KMS-11 (cell line): ENCODE results near the gene POP4.

Source experiments
- H2AFZ ChIP-seq: fragments of 200-600 bp; sonication (generic); 2 replicates; pipeline ENCODE4 v1.6.1; 2016; ENCODE audit warnings: antibody characterized with exemption, mixed run types, low read depth
- H3K27ac ChIP-seq: fragments of 200-600 bp; sonication (generic); 2 replicates; pipeline ENCODE4 v1.6.1; 2016; ENCODE audit warnings: mild to moderate bottlenecking, mixed run types
- H3K27me3 ChIP-seq: fragments of 200-600 bp; sonication (generic); 2 replicates; pipeline ENCODE4 v1.6.1; 2017; ENCODE audit warnings: mild to moderate bottlenecking, low read depth, mixed run types, moderate library complexity; ENCODE audit not compliant: insufficient read depth
- H3K36me3 ChIP-seq: fragments of 200-600 bp; sonication (generic); 2 replicates; pipeline ENCODE4 v1.6.1; 2017; ENCODE audit warnings: mild to moderate bottlenecking, mixed run types; ENCODE audit not compliant: insufficient read depth
- H3K4me1 ChIP-seq: fragments of 200-600 bp; sonication (generic); 2 replicates; pipeline ENCODE4 v1.6.1; 2016; ENCODE audit warnings: mild to moderate bottlenecking, low read depth, mixed run types; ENCODE audit not compliant: poor library complexity, severe bottlenecking
- H3K4me2 ChIP-seq: fragments of 200-600 bp; sonication (generic); 2 replicates; pipeline ENCODE4 v1.7.0; 2016; ENCODE audit warnings: mild to moderate bottlenecking, mixed run types
- H3K4me3 ChIP-seq: fragments of 200-600 bp; sonication (generic); IDR thresholded peaks from 2 replicates; pipeline ENCODE4 v1.6.1; 2017; ENCODE audit warnings: low read depth, low read length, mixed read lengths; ENCODE audit not compliant: insufficient read depth
- H3K79me2 ChIP-seq: fragments of 200-600 bp; sonication (generic); 2 replicates; pipeline ENCODE4 v1.6.1; 2016; ENCODE audit warnings: low read depth, mixed run types; ENCODE audit not compliant: insufficient read depth
- H3K9ac ChIP-seq: fragments of 200-600 bp; sonication (generic); 2 replicates; pipeline ENCODE4 v1.6.1; 2016; ENCODE audit warnings: mild to moderate bottlenecking, mixed run types
- H4K20me1 ChIP-seq: fragments of 200-600 bp; sonication (generic); 2 replicates; pipeline ENCODE4 v1.6.1; 2016; ENCODE audit warnings: mild to moderate bottlenecking, mixed run types; ENCODE audit not compliant: insufficient read depth
- TF ChIP-seq, protein P1 (sequence below): fragments of 200-600 bp; sonication (generic); conservative IDR thresholded peaks from 2 replicates; pipeline ENCODE4 v1.6.1; 2017; ENCODE audit warnings: low read depth, mild to moderate bottlenecking, antibody characterized with exemption, low read length, moderate library complexity, mixed read lengths

POP4 gene

GRCh38 chr19:29565171-29565570 lies 40.9 kb upstream of the POP4 start:
- no peaks in the 10 kb centered on the region for H3K36me3 ChIP-seq
- H3K79me2 ChIP-seq: no peaks in the 10 kb centered on the region
- H3K4me2 ChIP-seq: no peak overlapping the region
- H3K4me3 ChIP-seq: no peak overlapping the region
- no peak overlapping the region for H3K27ac ChIP-seq
- no peak overlapping the region for H2AFZ ChIP-seq
- TF ChIP-seq, protein P1, sequence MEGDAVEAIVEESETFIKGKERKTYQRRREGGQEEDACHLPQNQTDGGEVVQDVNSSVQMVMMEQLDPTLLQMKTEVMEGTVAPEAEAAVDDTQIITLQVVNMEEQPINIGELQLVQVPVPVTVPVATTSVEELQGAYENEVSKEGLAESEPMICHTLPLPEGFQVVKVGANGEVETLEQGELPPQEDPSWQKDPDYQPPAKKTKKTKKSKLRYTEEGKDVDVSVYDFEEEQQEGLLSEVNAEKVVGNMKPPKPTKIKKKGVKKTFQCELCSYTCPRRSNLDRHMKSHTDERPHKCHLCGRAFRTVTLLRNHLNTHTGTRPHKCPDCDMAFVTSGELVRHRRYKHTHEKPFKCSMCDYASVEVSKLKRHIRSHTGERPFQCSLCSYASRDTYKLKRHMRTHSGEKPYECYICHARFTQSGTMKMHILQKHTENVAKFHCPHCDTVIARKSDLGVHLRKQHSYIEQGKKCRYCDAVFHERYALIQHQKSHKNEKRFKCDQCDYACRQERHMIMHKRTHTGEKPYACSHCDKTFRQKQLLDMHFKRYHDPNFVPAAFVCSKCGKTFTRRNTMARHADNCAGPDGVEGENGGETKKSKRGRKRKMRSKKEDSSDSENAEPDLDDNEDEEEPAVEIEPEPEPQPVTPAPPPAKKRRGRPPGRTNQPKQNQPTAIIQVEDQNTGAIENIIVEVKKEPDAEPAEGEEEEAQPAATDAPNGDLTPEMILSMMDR: no peak
- H3K27me3 ChIP-seq: peaks cover 5% of the 10 kb centered on the region; the same call in 1 of the 2 replicates
- no peaks in the 10 kb centered on the region for H3K4me1 ChIP-seq
- H3K9ac ChIP-seq: no peak overlapping the region
- H4K20me1 ChIP-seq: no peaks in the 10 kb centered on the region

- peaks cover 5% of the 10 kb centered on the region; the same call in 1 of the 2 replicates for H3K27me3 ChIP-seq
- H3K27ac ChIP-seq: no peak overlapping the region
- H3K4me3 ChIP-seq: no peak overlapping the region
- no peaks in the 10 kb centered on the region for H3K36me3 ChIP-seq
- no peaks in the 10 kb centered on the region for H3K79me2 ChIP-seq
- no peak overlapping the region for H3K9ac ChIP-seq
- TF ChIP-seq, protein P1: no peak
- H2AFZ ChIP-seq: no peak overlapping the region
- H4K20me1 ChIP-seq: no peaks in the 10 kb centered on the region
- H3K4me1 ChIP-seq: no peaks in the 10 kb centered on the region
- no peak overlapping the region for H3K4me2 ChIP-seq
These were observed 39.5 kb upstream of the POP4 start for GRCh38 chr19:29566496-29567054.

GRCh38 chr19:29567366-29567915 lies 38.6 kb upstream of the POP4 start:
- Histone ChIP-seq H3K4me1 (no peaks in the 10 kb centered on the region), H3K79me2 (no peaks in the 10 kb centered on the region), H3K4me2 (no peak overlapping the region), H4K20me1 (no peaks in the 10 kb centered on the region), H3K27ac (no peak overlapping the region), H3K4me3 (no peak overlapping the region), H3K9ac (no peak overlapping the region), H3K36me3 (no peaks in the 10 kb centered on the region), H2AFZ (no peak overlapping the region), H3K27me3 (peaks cover 5% of the 10 kb centered on the region; the same call in 1 of the 2 replicates)
- TF ChIP-seq, protein P1: no peak

- no peaks in the 10 kb centered on the region for H3K36me3 ChIP-seq
- H4K20me1 ChIP-seq: no peaks in the 10 kb centered on the region
- no peak overlapping the region for H3K9ac ChIP-seq
- no peak overlapping the region for H3K4me3 ChIP-seq
- TF ChIP-seq, protein P1: no peak
- no peaks in the 10 kb centered on the region for H3K4me1 ChIP-seq
- H3K27me3 ChIP-seq: peaks cover 5% of the 10 kb centered on the region; the same call in 1 of the 2 replicates
- H3K27ac ChIP-seq: no peak overlapping the region
- no peaks in the 10 kb centered on the region for H3K79me2 ChIP-seq
- no peak overlapping the region for H2AFZ ChIP-seq
- H3K4me2 ChIP-seq: no peak overlapping the region
These were observed 37.8 kb upstream of the POP4 start for GRCh38 chr19:29568036-29569025.
